GM12878 (cell line): ENCODE results near the gene CPSF4L. TPM values are rescaled to one million over a fixed set of nuclear protein-coding genes. Genes with fewer than 3 reads are reported as not detected.

ENCODE experiments used
- ATAC-seq: fragments of 200-7000 bp; cut with Tn5 transposase; 3 replicates; pipeline ENCODE4 v1.9.1; 2020; ENCODE audit warnings: mild to moderate bottlenecking, moderate library complexity
- BruUV-seq: library from RNA; stranded (reverse); fragments of 400-500 nt; replicated peaks from 2 replicates; lab custom pipeline; 2021; lab: Mats Ljungman, UMichigan
- CTCF ChIA-PET: fragments of 300-600 bp; sonication (Branson Sonifier 250); formaldehyde crosslinking; extraction: SDS; loops from one replicate; lab custom pipeline; 2021; ENCODE audit warnings: inconsistent platforms; lab: Yijun Ruan, JAX
- POLR2A ChIA-PET: fragments of 350-600 bp; formaldehyde crosslinking; extraction: SDS; loops from one replicate; lab custom pipeline; 2021; ENCODE audit warnings: inconsistent platforms; lab: Charles Lee
- RAD21 ChIA-PET: fragments of 300-600 bp; sonication (Branson Sonifier 250); formaldehyde crosslinking; loops from one replicate; lab custom pipeline; 2023; ENCODE audit warnings: antibody characterized with exemption; ENCODE audit not compliant: unreplicated experiment; lab: Charles Lee
- SMC1A ChIA-PET: fragments of 300-600 bp; sonication (Branson Sonifier 250); formaldehyde crosslinking; loops from one replicate; lab custom pipeline; 2023; ENCODE audit not compliant: unreplicated experiment, uncharacterized antibody; lab: Charles Lee
- DNase-seq: peaks from one replicate; pipeline ENCODE4 v3.0.0-alpha.2; 2011; ENCODE audit warnings: low read depth, low spot score
- FAIRE-seq: peaks from 3 replicates; lab custom pipeline; 2011; peaks lifted over from hg19 to GRCh38; lab: Jason Lieb, UNC
- H2AFZ ChIP-seq: 2 replicates; pipeline ENCODE4 v1.6.0; 2011; ENCODE audit warnings: low read depth, low read length, control low read depth; ENCODE audit not compliant: control insufficient read depth
- H3K27ac ChIP-seq: 2 replicates; pipeline ENCODE4 v1.5.1; 2011; ENCODE audit warnings: control low read depth; ENCODE audit not compliant: control insufficient read depth, insufficient read depth
- H3K27me3 ChIP-seq, 2 experiments: replicated peaks in 1 of 2; 2 replicates each; pipeline versions ENCODE4 v1.6.0 to v1.6.1; 2011; ENCODE audit warnings: low read length in 1 of 2; ENCODE audit not compliant: control insufficient read depth in 2 of 2, insufficient read depth in 2 of 2
- H3K36me3 ChIP-seq, 2 experiments: 2 replicates each; pipeline ENCODE4 v1.5.1; 2011; ENCODE audit warnings: low read length in 1 of 2; ENCODE audit not compliant: control insufficient read depth in 2 of 2, insufficient read depth in 2 of 2
- H3K4me1 ChIP-seq: 2 replicates; pipeline ENCODE4 v1.6.1; 2011; ENCODE audit warnings: mild to moderate bottlenecking, low read length, moderate library complexity, mixed read lengths; ENCODE audit not compliant: control insufficient read depth, insufficient read depth
- H3K4me2 ChIP-seq: 2 replicates; pipeline ENCODE4 v1.6.0; 2011; ENCODE audit warnings: control low read depth; ENCODE audit not compliant: control insufficient read depth, insufficient read depth
- H3K4me3 ChIP-seq: fragments of 200-600 bp; sonication (generic); 2 replicates; pipeline ENCODE4 v1.5.1; 2016
- H3K79me2 ChIP-seq: 2 replicates; pipeline ENCODE4 v1.6.0; 2011; ENCODE audit warnings: low read length; ENCODE audit not compliant: control insufficient read depth, insufficient read depth
- H3K9ac ChIP-seq: 2 replicates; pipeline ENCODE4 v1.8.0; 2011; ENCODE audit warnings: low read length, control low read depth, mixed read lengths; ENCODE audit not compliant: control insufficient read depth, insufficient read depth
- H3K9me3 ChIP-seq: replicated peaks from 3 replicates; pipeline ENCODE4 v1.5.1; 2011; ENCODE audit warnings: mild to moderate bottlenecking, low read length; ENCODE audit not compliant: control insufficient read depth, insufficient read depth
- H4K20me1 ChIP-seq: 2 replicates; pipeline ENCODE4 v1.6.0; 2011; ENCODE audit not compliant: control insufficient read depth, insufficient read depth
- CHD2 ChIP-seq: IDR thresholded peaks from 2 replicates; pipeline ENCODE4 v1.6.1; 2011; ENCODE audit warnings: low read depth, low read length, improper control_type of control experiment, borderline replicate concordance
- EP300 ChIP-seq, 2 experiments: fragments of 150-350 bp in 1 of 2; IDR thresholded peaks; 2 replicates each; pipeline ENCODE4 v1.6.1; 2011 to 2012; ENCODE audit warnings: low read depth in 2 of 2, low read length in 2 of 2, borderline replicate concordance in 1 of 2, improper control_type of control experiment in 1 of 2, inconsistent platforms in 1 of 2; ENCODE audit not compliant: control insufficient read depth in 1 of 2
- IKZF2 ChIP-seq, 2 experiments: fragments of 450-650 bp; IDR thresholded peaks; 2 replicates each; pipeline ENCODE4 v1.6.1; 2017; ENCODE audit warnings: mild to moderate bottlenecking in 2 of 2, moderate library complexity in 2 of 2
- IRF4 ChIP-seq: IDR thresholded peaks from 2 replicates; pipeline ENCODE4 v1.6.1; 2011; ENCODE audit warnings: low read depth, low read length
- KLF5 ChIP-seq: fragments of 450-650 bp; IDR thresholded peaks from 2 replicates; pipeline ENCODE4 v1.6.1; 2014; ENCODE audit warnings: mild to moderate bottlenecking; ENCODE audit not compliant: partially characterized antibody
- NFXL1 ChIP-seq: fragments of 450-650 bp; IDR thresholded peaks from 2 replicates; pipeline ENCODE4 v1.6.1; 2017; ENCODE audit warnings: antibody characterized with exemption, mild to moderate bottlenecking, borderline replicate concordance
- RAD51 ChIP-seq: fragments of 450-650 bp; IDR thresholded peaks from 2 replicates; pipeline ENCODE4 v1.6.1; 2016; ENCODE audit warnings: moderate library complexity, mild to moderate bottlenecking, inconsistent platforms
- SIX5 ChIP-seq: IDR thresholded peaks from 2 replicates; pipeline ENCODE4 v1.6.1; 2011; ENCODE audit warnings: mild to moderate bottlenecking, low read depth, low read length, moderate library complexity; ENCODE audit not compliant: severe bottlenecking
- SMARCA5 ChIP-seq: fragments of 450-650 bp; IDR thresholded peaks from 2 replicates; pipeline ENCODE4 v1.6.1; 2017; ENCODE audit warnings: mild to moderate bottlenecking
- SPI1 ChIP-seq: IDR thresholded peaks from 2 replicates; pipeline ENCODE4 v1.6.1; 2011; ENCODE audit warnings: low read depth, mild to moderate bottlenecking, low read length, moderate library complexity, borderline replicate concordance; ENCODE audit not compliant: insufficient read depth
- SREBF2 ChIP-seq: IDR thresholded peaks from 2 replicates; pipeline ENCODE4 v1.6.1; 2012; ENCODE audit warnings: mild to moderate bottlenecking, low read length
- WGBS: methylation state at CpG from one replicate; pipeline ENCODE4 v1.1.6; 2016; ENCODE audit warnings: low lambda C conversion rate; ENCODE audit not compliant: insufficient replicate concordance, insufficient coverage; ENCODE audit errors: missing lambda C conversion rate; 5-methylcytosine and 5-hydroxymethylcytosine counted together
- in situ Hi-C: fragments of 300-500 bp; cut with MboI; formaldehyde crosslinking; loops from 9 replicates; pipeline ENCODE4 v1.14.3; 2018; ENCODE audit warnings: mixed read lengths
- intact Hi-C: fragments of 100-400 bp; cut with micrococcal nuclease; formaldehyde crosslinking; loops from one replicate; pipeline ENCODE4 v1.14.2; 2022; ENCODE audit not compliant: unreplicated experiment
- polyA plus RNA-seq, 11 experiments: library from polyadenylated mRNA; depleted of rRNA in 4 of 11; unstranded in 6 of 11; stranded (reverse) in 5 of 11; fragments of >200 nt; fragmentation: Nextera tagmentation in 4 of 11; fragmentation: Illumina TruSeq in 1 of 11; extraction: Ambion mirVana in 4 of 11; extraction: Trizol in 1 of 11; gene quantifications; 1 replicate in 1 of 11; 2 replicates in 10 of 11; pipeline versions ENCODE4 v1.2.1 to v1.2.3, GENCODE V29; 2011 to 2016; ENCODE audit warnings: inconsistent platforms in 2 of 11, missing spikeins in 2 of 11, low read depth in 1 of 11
- total RNA-seq, 4 experiments: library from RNA; depleted of rRNA in 3 of 4; stranded (reverse); fragments of >200 nt in 3 of 4; fragmentation: Illumina TruSeq in 1 of 4; extraction: Trizol in 1 of 4; gene quantifications; 2 replicates each; pipeline versions ENCODE4 v1.2.1 to v1.2.3, GENCODE V29; 2013 to 2021
- TF ChIP-seq, protein P1 (sequence below): IDR thresholded peaks from 2 replicates; pipeline ENCODE4 v1.6.1; 2012; ENCODE audit warnings: low read length, inconsistent platforms
- TF ChIP-seq, protein P2 (sequence below): fragments of 450-650 bp; IDR thresholded peaks from 2 replicates; pipeline ENCODE4 v1.6.1; 2017; ENCODE audit warnings: antibody characterized with exemption, mild to moderate bottlenecking, moderate library complexity

Gene CPSF4L
- total and polyA plus RNA-seq, 10 of the 15 experiments (the other 5 are each of a cell fraction or from before 2014, with no cell fraction given), result not detected

- 82% methylated on average over 9 of the region's 9 CpGs for WGBS
- Histone ChIP-seq H3K4me3 (no peak overlapping the region), H4K20me1 (no peaks in the 10 kb centered on the region), H3K27ac (no peak overlapping the region), H3K9ac (no peak overlapping the region), H3K4me1 (peaks cover 31% of the 10 kb centered on the region), H3K79me2 (peaks cover 10% of the 10 kb centered on the region), H3K36me3 (no peaks in the 10 kb centered on the region; a peak in 1 of 4 replicates), H3K9me3 (no peaks in the 10 kb centered on the region), H3K4me2 (no peak overlapping the region), H3K27me3 (no peaks in the 10 kb centered on the region), H2AFZ (no peak overlapping the region)
- POLR2A ChIA-PET, result no interaction called here
- FAIRE-seq (no peak), ATAC-seq (no peak), DNase-seq (no peak)
- CTCF ChIA-PET, result no interaction called here
- in situ Hi-C loops (no loop called here), intact Hi-C loops (no loop called here)
- SMC1A ChIA-PET, result no interaction called here
- no TSS peak for BruUV-seq
- RAD21 ChIA-PET, result interaction anchor here (1.2 kb wide), 1 partner anchor 18 kb away, joined by 3 read pairs; the partner anchor contains the start of gene CDC42EP4
- TF ChIP-seq, protein P1, sequence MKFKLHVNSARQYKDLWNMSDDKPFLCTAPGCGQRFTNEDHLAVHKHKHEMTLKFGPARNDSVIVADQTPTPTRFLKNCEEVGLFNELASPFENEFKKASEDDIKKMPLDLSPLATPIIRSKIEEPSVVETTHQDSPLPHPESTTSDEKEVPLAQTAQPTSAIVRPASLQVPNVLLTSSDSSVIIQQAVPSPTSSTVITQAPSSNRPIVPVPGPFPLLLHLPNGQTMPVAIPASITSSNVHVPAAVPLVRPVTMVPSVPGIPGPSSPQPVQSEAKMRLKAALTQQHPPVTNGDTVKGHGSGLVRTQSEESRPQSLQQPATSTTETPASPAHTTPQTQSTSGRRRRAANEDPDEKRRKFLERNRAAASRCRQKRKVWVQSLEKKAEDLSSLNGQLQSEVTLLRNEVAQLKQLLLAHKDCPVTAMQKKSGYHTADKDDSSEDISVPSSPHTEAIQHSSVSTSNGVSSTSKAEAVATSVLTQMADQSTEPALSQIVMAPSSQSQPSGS, result no peak
- TF ChIP-seq IRF4, result no peak
- no peak for TF ChIP-seq SPI1
- TF ChIP-seq NFXL1, result no peak
These were observed 31.8 kb upstream of the CPSF4L start for GRCh38 chr17:73293480-73293911.

- RAD21 ChIA-PET, result interaction anchor here (1.2 kb wide), 1 partner anchor 19 kb away, joined by 3 read pairs; the partner anchor contains the start of gene CDC42EP4
- SMC1A ChIA-PET, result no interaction called here
- H3K9me3 ChIP-seq, result no peaks in the 10 kb centered on the region
- no TSS peak for BruUV-seq
- POLR2A ChIA-PET, result no interaction called here
- 98% methylated on average over 11 of the region's 11 CpGs for WGBS
- in situ Hi-C loops (no loop called here), intact Hi-C loops (no loop called here)
- no peak for FAIRE-seq
- H3K27ac ChIP-seq, result no peak overlapping the region
- no peaks in the 10 kb centered on the region for H3K27me3 ChIP-seq
- CTCF ChIA-PET, result no interaction called here
- no peak overlapping the region for H3K4me3 ChIP-seq
- H3K79me2 ChIP-seq, result peaks cover 10% of the 10 kb centered on the region
- no peak for ATAC-seq
- no peak overlapping the region for H3K4me2 ChIP-seq
- H3K36me3 ChIP-seq, result no peaks in the 10 kb centered on the region; a peak in 1 of 4 replicates
- no peaks in the 10 kb centered on the region for H4K20me1 ChIP-seq
- no peak overlapping the region for H2AFZ ChIP-seq
- peaks cover 27% of the 10 kb centered on the region for H3K4me1 ChIP-seq
- no peak for DNase-seq
- H3K9ac ChIP-seq, result no peak overlapping the region
- TF ChIP-seq RAD51 (no peak), KLF5 (no peak), IKZF2 (IDR thresholded peaks at IDR 0.05) (no peak), EP300 (IDR thresholded peaks at IDR 0.05; ENCODE audit: borderline replicate concordance in 1 of 2, control insufficient read depth in 1 of 2, low read depth in 2 of 2, low read length in 2 of 2) (no peak), CHD2 (no peak), SMARCA5 (no peak), SREBF2 (no peak), SIX5 (no peak)
- TF ChIP-seq, protein P2, sequence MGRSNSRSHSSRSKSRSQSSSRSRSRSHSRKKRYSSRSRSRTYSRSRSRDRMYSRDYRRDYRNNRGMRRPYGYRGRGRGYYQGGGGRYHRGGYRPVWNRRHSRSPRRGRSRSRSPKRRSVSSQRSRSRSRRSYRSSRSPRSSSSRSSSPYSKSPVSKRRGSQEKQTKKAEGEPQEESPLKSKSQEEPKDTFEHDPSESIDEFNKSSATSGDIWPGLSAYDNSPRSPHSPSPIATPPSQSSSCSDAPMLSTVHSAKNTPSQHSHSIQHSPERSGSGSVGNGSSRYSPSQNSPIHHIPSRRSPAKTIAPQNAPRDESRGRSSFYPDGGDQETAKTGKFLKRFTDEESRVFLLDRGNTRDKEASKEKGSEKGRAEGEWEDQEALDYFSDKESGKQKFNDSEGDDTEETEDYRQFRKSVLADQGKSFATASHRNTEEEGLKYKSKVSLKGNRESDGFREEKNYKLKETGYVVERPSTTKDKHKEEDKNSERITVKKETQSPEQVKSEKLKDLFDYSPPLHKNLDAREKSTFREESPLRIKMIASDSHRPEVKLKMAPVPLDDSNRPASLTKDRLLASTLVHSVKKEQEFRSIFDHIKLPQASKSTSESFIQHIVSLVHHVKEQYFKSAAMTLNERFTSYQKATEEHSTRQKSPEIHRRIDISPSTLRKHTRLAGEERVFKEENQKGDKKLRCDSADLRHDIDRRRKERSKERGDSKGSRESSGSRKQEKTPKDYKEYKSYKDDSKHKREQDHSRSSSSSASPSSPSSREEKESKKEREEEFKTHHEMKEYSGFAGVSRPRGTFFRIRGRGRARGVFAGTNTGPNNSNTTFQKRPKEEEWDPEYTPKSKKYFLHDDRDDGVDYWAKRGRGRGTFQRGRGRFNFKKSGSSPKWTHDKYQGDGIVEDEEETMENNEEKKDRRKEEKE, result no peak
These were observed 31.4 kb upstream of the CPSF4L start for GRCh38 chr17:73293031-73293430.
